Osteoblast (primary cell): Measurements from ENCODE around the gene ABCC1. TPM values are rescaled to one million over a fixed set of nuclear protein-coding genes. Genes with fewer than 3 reads are reported as not detected.
A peak's percentile ranks its signal among the peaks of the same experiment; 100 is the strongest.

Source experiments
- DNase-seq: peaks from one replicate; pipeline ENCODE4 v3.0.0; 2011; ENCODE audit warnings: low spot score, mixed read lengths; ENCODE audit not compliant: insufficient read length; ENCODE audit errors: missing footprints
- H2AFZ ChIP-seq: 2 replicates; pipeline ENCODE4 v1.6.0; 2011; ENCODE audit warnings: mild to moderate bottlenecking, low read length
- H3K27ac ChIP-seq: 2 replicates; pipeline ENCODE4 v1.5.1; 2011; ENCODE audit warnings: mild to moderate bottlenecking, low read depth, low read length, moderate library complexity
- H3K27me3 ChIP-seq: 2 replicates; pipeline ENCODE4 v1.6.0; 2012; ENCODE audit warnings: mild to moderate bottlenecking, control low read depth, inconsistent platforms, low read length, moderate library complexity; ENCODE audit not compliant: insufficient read depth
- H3K36me3 ChIP-seq: 2 replicates; pipeline ENCODE4 v1.5.1; 2011; ENCODE audit warnings: mild to moderate bottlenecking, low read length, control low read depth, moderate library complexity; ENCODE audit not compliant: insufficient read depth
- H3K4me1 ChIP-seq: 2 replicates; pipeline ENCODE4 v1.5.1; 2011; ENCODE audit warnings: mild to moderate bottlenecking, low read length, control low read depth, moderate library complexity; ENCODE audit not compliant: insufficient read depth
- H3K4me2 ChIP-seq: 2 replicates; pipeline ENCODE4 v1.6.0; 2011; ENCODE audit warnings: mild to moderate bottlenecking, low read length; ENCODE audit not compliant: insufficient read depth
- H3K4me3 ChIP-seq: fragments of 200-600 bp; sonication (generic); 3 replicates; pipeline ENCODE4 v1.5.1; 2012; ENCODE audit warnings: mild to moderate bottlenecking, low read length, inconsistent platforms; ENCODE audit not compliant: insufficient read depth
- H3K79me2 ChIP-seq: 2 replicates; pipeline ENCODE4 v1.6.0; 2012; ENCODE audit warnings: mild to moderate bottlenecking, low read length, control low read depth, inconsistent platforms; ENCODE audit not compliant: insufficient read depth
- H3K9me3 ChIP-seq: 2 replicates; pipeline ENCODE4 v1.5.1; 2011; ENCODE audit warnings: low read depth, low read length, control low read depth
- H4K20me1 ChIP-seq: 2 replicates; pipeline ENCODE4 v1.6.0; 2012; ENCODE audit warnings: mild to moderate bottlenecking, low read length, control low read depth; ENCODE audit not compliant: insufficient read depth
- CTCF ChIP-seq: IDR thresholded peaks from 2 replicates; pipeline ENCODE4 v1.5.1; 2011; ENCODE audit warnings: mild to moderate bottlenecking, low read depth, low read length, moderate library complexity; ENCODE audit errors: extremely low read depth
- total RNA-seq: library from RNA; depleted of rRNA; stranded (reverse); fragments of >200 nt; gene quantifications from 2 replicates; pipeline ENCODE4 v1.2.3, GENCODE V29; 2012

The ABCC1 gene
- total RNA-seq, 1 donor: 33.7 TPM

- Histone ChIP-seq H3K27ac (no peak overlapping the region), H3K79me2 (peaks cover 2% of the 10 kb centered on the region), H3K9me3 (no peaks in the 10 kb centered on the region), H3K4me3 (no peak overlapping the region), H3K4me1 (peaks cover 17% of the 10 kb centered on the region), H2AFZ (no peak overlapping the region), H3K4me2 (no peak overlapping the region), H3K27me3 (no peaks in the 10 kb centered on the region), H4K20me1 (peaks cover 10% of the 10 kb centered on the region), H3K36me3 (peaks cover 26% of the 10 kb centered on the region)
- no peak for DNase-seq
- no peak for TF ChIP-seq CTCF
These were observed 144.4 kb downstream of the ABCC1 start for GRCh38 chr16:16093628-16094332.

- Histone ChIP-seq H3K27ac (peak overlapping the region; percentile 34), H3K4me2 (no peak overlapping the region), H3K4me1 (peaks cover 17% of the 10 kb centered on the region)
These were observed 146.2 kb downstream of the ABCC1 start for GRCh38 chr16:16095646-16096045.

GRCh38 chr16:16096121-16096857, 146.9 kb downstream of the ABCC1 start:
- Histone ChIP-seq H3K27me3 (no peaks in the 10 kb centered on the region), H3K36me3 (peaks cover 17% of the 10 kb centered on the region), H3K4me2 (peak overlapping the region; percentile 40), H3K79me2 (peaks cover 3% of the 10 kb centered on the region), H3K27ac (peak overlapping the region; percentile 34), H2AFZ (no peak overlapping the region), H3K4me3 (no peak overlapping the region), H3K9me3 (no peaks in the 10 kb centered on the region), H4K20me1 (peaks cover 12% of the 10 kb centered on the region), H3K4me1 (peaks cover 17% of the 10 kb centered on the region)
- DNase-seq: peak; percentile 94
- TF ChIP-seq CTCF: peak; percentile 50

More at GRCh38 chr16:16095646-16096045, 146.2 kb downstream of the ABCC1 start:
- Histone ChIP-seq H3K4me3 (no peak overlapping the region), H3K79me2 (peaks cover 2% of the 10 kb centered on the region), H4K20me1 (peaks cover 10% of the 10 kb centered on the region), H2AFZ (no peak overlapping the region), H3K36me3 (peaks cover 18% of the 10 kb centered on the region), H3K9me3 (no peaks in the 10 kb centered on the region), H3K27me3 (no peaks in the 10 kb centered on the region)
- no peak for DNase-seq
- no peak for TF ChIP-seq CTCF

GRCh38 chr16:16096858-16097213, 147.4 kb downstream of the ABCC1 start:
- Histone ChIP-seq H3K36me3 (peaks cover 21% of the 10 kb centered on the region), H3K4me3 (no peak overlapping the region), H3K4me2 (peak overlapping the region; percentile 40), H3K27ac (peak overlapping the region; percentile 34), H4K20me1 (peaks cover 17% of the 10 kb centered on the region), H2AFZ (no peak overlapping the region), H3K9me3 (no peaks in the 10 kb centered on the region), H3K4me1 (peaks cover 17% of the 10 kb centered on the region), H3K27me3 (no peaks in the 10 kb centered on the region), H3K79me2 (peaks cover 4% of the 10 kb centered on the region)
- DNase-seq: no peak
- TF ChIP-seq CTCF: no peak
